H1 (cell line): ENCODE results near the gene PARD6A. TPM values are rescaled to one million over a fixed set of nuclear protein-coding genes. Genes with fewer than 3 reads are reported as not detected.
A peak's percentile ranks its signal among the peaks of the same experiment; 100 is the strongest.

Experiments used
- CREB1 ChIP-seq: IDR thresholded peaks from 2 replicates; pipeline ENCODE4 v1.6.1; 2012; ENCODE audit warnings: inconsistent platforms
- EZH2 ChIP-seq: fragments of 200-600 bp; sonication (generic); IDR thresholded peaks from 2 replicates; pipeline ENCODE4 v1.7.1; 2012; ENCODE audit warnings: low read depth, mild to moderate bottlenecking, moderate library complexity, low read length, inconsistent platforms; ENCODE audit not compliant: severe bottlenecking
- HDAC2 ChIP-seq, 2 experiments: fragments of 300-600 bp in 1 of 2; sonication (generic) in 1 of 2; IDR thresholded peaks; 2 replicates each; pipeline ENCODE4 v1.6.1; 2011 to 2012; ENCODE audit warnings: low read depth in 2 of 2, low read length in 2 of 2, mild to moderate bottlenecking in 2 of 2, moderate library complexity in 2 of 2, borderline replicate concordance in 1 of 2, inconsistent platforms in 1 of 2
- RFX5 ChIP-seq: IDR thresholded peaks from 2 replicates; pipeline ENCODE4 v1.6.1; 2011; ENCODE audit warnings: low read depth, low read length, improper control_type of control experiment, borderline replicate concordance
- RNF2 ChIP-seq: fragments of 200-900, 300-1000 bp; sonication (generic); IDR thresholded peaks from 2 replicates; pipeline ENCODE4 v1.7.1; 2016; ENCODE audit warnings: borderline replicate concordance, low read depth, mild to moderate bottlenecking, antibody characterized with exemption, low read length; ENCODE audit not compliant: poor library complexity, severe bottlenecking; ENCODE audit errors: missing control alignments
- SAP30 ChIP-seq: fragments of 300-600 bp; sonication (generic); IDR thresholded peaks from 2 replicates; pipeline ENCODE4 v1.7.1; 2012; ENCODE audit warnings: low read length, moderate library complexity, mild to moderate bottlenecking, inconsistent platforms; ENCODE audit not compliant: insufficient read depth, insufficient replicate concordance
- polyA plus RNA-seq, 7 experiments: library from polyadenylated mRNA; depleted of rRNA in 3 of 7; stranded (reverse) in 5 of 7; unstranded in 2 of 7; fragments of >200 nt in 5 of 7; fragments of 200-250 nt in 2 of 7; gene quantifications; 1 replicate in 5 of 7; 2 replicates in 1 of 7; 4 replicates in 1 of 7; pipeline versions ENCODE4 v1.2.1 to v1.2.3, GENCODE V29; 2011 to 2013; ENCODE audit warnings: missing spikeins in 2 of 7, mixed read lengths in 2 of 7
- total RNA-seq: library from RNA; stranded (reverse); fragmentation: NEBNext Ultra II Directional; extraction: Animal tissue kit (Norgen Biotek cat#: 25700); gene quantifications from 2 replicates; pipeline ENCODE4 v1.2.1, GENCODE V29; 2021
- TF ChIP-seq, protein P1 (sequence below): IDR thresholded peaks from 2 replicates; pipeline ENCODE4 v1.6.1; 2011; ENCODE audit warnings: low read length, improper control_type of control experiment
- TF ChIP-seq, protein P2 (sequence below): IDR thresholded peaks from 2 replicates; pipeline ENCODE4 v1.6.1; 2012; ENCODE audit warnings: low read length, inconsistent platforms
- TF ChIP-seq, protein P3 (sequence below): IDR thresholded peaks from 2 replicates; pipeline ENCODE4 v1.6.1; 2012; ENCODE audit warnings: inconsistent platforms

Gene PARD6A
- total and polyA plus RNA-seq, 2 of the 8 experiments (the other 6 are each of a cell fraction or from before 2014, with no cell fraction given): 15.1 to 21.8 TPM

DNA sequence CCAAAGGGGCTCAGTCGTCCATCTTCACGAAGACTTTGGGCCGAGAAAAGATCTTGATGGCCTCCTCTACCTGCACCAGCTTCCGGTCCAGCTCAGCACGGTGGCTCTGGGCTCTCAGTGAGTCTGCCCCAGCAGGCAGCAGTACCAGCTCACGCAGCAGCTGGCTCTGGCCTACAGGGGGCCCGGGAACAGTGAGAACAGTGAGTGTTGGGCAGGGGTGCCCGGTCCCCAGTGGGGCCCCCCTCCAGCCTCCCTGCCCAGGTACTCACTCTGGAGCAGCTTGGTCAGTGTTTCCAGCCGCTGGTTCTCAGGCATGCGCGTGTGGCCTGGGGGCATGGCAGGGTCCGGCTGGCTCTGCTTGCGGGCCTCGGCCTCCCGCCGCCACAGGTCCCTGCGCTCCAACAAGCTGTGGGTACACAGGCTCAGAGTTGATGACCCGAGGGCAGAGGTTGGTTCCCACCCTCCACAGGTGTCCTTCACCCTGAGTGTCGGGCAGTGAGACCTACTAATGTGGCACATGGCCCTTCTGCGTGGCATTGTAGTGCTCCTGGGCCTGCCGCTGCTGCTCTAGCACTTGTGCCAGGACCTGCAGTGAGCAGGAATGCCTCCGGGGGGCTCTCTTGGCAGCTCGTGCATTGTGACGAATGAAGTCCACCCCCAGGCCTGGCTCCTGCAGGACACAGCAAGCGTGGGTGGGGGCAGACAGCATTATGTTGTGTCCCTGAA, 2.6 kb downstream of the PARD6A start (continued):
- no peak for TF ChIP-seq SAP30
- no peak for TF ChIP-seq HDAC2 (IDR thresholded peaks at IDR 0.05; ENCODE audit: borderline replicate concordance in 1 of 2, low read depth in 2 of 2, low read length in 2 of 2)
- 0 out of 2 replicates have a peak, but pooled peaks have one; percentile 7 for TF ChIP-seq CREB1
- no peak for TF ChIP-seq RNF2
- TF ChIP-seq RFX5: no peak
- TF ChIP-seq, protein P1, sequence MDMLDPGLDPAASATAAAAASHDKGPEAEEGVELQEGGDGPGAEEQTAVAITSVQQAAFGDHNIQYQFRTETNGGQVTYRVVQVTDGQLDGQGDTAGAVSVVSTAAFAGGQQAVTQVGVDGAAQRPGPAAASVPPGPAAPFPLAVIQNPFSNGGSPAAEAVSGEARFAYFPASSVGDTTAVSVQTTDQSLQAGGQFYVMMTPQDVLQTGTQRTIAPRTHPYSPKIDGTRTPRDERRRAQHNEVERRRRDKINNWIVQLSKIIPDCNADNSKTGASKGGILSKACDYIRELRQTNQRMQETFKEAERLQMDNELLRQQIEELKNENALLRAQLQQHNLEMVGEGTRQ: no peak
- TF ChIP-seq EZH2: no peak
- TF ChIP-seq, protein P2, sequence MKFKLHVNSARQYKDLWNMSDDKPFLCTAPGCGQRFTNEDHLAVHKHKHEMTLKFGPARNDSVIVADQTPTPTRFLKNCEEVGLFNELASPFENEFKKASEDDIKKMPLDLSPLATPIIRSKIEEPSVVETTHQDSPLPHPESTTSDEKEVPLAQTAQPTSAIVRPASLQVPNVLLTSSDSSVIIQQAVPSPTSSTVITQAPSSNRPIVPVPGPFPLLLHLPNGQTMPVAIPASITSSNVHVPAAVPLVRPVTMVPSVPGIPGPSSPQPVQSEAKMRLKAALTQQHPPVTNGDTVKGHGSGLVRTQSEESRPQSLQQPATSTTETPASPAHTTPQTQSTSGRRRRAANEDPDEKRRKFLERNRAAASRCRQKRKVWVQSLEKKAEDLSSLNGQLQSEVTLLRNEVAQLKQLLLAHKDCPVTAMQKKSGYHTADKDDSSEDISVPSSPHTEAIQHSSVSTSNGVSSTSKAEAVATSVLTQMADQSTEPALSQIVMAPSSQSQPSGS: no peak
- TF ChIP-seq, protein P3, sequence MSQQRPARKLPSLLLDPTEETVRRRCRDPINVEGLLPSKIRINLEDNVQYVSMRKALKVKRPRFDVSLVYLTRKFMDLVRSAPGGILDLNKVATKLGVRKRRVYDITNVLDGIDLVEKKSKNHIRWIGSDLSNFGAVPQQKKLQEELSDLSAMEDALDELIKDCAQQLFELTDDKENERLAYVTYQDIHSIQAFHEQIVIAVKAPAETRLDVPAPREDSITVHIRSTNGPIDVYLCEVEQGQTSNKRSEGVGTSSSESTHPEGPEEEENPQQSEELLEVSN: no peak
